Activated CD4-positive, alpha-beta T cell treated with anti-CD3 and anti-CD28 coated beads, Interleukin-2, amount 50 U/mL, for 1 hour (primary cell): Measurements from ENCODE around the gene FBXW4.

Experiments used
- DNase-seq: peaks from one replicate; pipeline ENCODE4 v3.0.0-alpha.2; 2020

Gene FBXW4

GRCh38 chr10:101565370-101565900 is 129.5 kb downstream of the FBXW4 start:
- DNase-seq: no peak

- no peak for DNase-seq
Measured at GRCh38 chr10:101564490-101564991, 130.4 kb downstream of the FBXW4 start.

- DNase-seq: no peak
Measured at GRCh38 chr10:101563497-101564040, 131.4 kb downstream of the FBXW4 start.

GRCh38 chr10:101563007-101563406 is 132.0 kb downstream of the FBXW4 start:
- no peak for DNase-seq

GRCh38 chr10:101562231-101562630 is 132.7 kb downstream of the FBXW4 start:
- no peak for DNase-seq

- DNase-seq: no peak
Measured at GRCh38 chr10:101561068-101561915, 133.7 kb downstream of the FBXW4 start.
